ENCODE data around the gene ABRAXAS1. TPM values are rescaled to one million over a fixed set of nuclear protein-coding genes. Genes with fewer than 3 reads are reported as not detected.

Gene ABRAXAS1
- total and polyA plus RNA-seq, 2 experiments from 2014 or later: 3.9 to 18.0 TPM

DNA sequence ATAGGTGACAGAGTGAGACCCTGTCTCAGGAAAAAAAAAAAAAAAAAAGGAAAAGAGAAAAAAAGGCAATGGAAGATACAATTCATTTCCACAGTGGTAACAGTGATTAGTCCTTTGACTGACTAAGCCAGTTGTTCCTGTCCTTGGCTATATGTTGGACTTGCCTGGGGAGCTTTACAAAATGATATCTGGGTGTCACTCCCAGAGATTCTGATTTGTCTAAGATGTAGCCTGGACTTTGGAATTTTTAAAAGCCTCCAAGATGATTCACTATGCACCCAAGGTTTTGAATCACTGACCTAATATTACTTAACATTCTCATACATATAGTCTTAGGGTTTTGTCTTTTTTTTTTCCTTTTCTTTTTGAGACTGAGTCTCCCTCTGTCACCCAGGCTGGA, 46.2 kb downstream of the ABRAXAS1 start:
- no peaks in the 10 kb centered on the region for H3K9me3 ChIP-seq (ENCODE audit: low read depth)
- no peak for DNase-seq (ENCODE audit: low spot score)
- H3K4me3 ChIP-seq: no peak overlapping the region
- H3K4me2 ChIP-seq: no peak overlapping the region
- H3K27me3 ChIP-seq: no peaks in the 10 kb centered on the region
- H3K27ac ChIP-seq: no peak overlapping the region
- H3K4me1 ChIP-seq (ENCODE audit: insufficient read depth): no peaks in the 10 kb centered on the region
- no peaks in the 10 kb centered on the region for H4K20me1 ChIP-seq (ENCODE audit: insufficient read depth, poor library complexity, severe bottlenecking)
- no peak overlapping the region for H2AFZ ChIP-seq
- no peaks in the 10 kb centered on the region for H3K9me2 ChIP-seq (replicated peaks; ENCODE audit: insufficient read depth)
- H3K36me3 ChIP-seq (replicated peaks; ENCODE audit: insufficient read depth, low read depth): no peaks in the 10 kb centered on the region
- H3K79me2 ChIP-seq: no peaks in the 10 kb centered on the region
- TF ChIP-seq EZH2phosphoT487 (IDR thresholded peaks at IDR 0.05; ENCODE audit: low read depth, severe bottlenecking, unreplicated experiment) (no peak), CTCF (IDR thresholded peaks at IDR 0.05; ENCODE audit: poor library complexity) (no peak), EZH2 (IDR thresholded peaks at IDR 0.05; ENCODE audit: borderline replicate concordance) (no peak)

DNA sequence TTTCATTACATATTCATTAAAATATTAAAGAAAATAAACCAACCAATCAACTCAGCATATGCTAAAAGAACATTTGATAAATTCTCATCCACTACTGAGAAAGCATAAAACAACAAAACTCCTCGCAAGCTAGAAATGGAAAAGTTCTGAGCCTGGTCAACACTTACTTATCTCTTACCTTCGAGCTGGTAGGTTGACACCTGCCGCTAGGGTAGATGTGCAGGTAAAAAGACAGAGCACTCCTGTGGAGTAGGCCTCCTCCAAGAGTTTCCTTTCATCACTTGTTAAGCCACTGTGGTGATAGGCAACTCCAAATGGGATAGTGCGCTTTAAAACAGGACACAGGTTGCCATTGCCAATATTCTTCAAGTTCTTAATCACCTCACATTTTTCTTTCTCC, 48.2 kb downstream of the ABRAXAS1 start:
- Histone ChIP-seq H3K27ac (no peak overlapping the region), H3K27me3 (no peaks in the 10 kb centered on the region), H3K4me1 (ENCODE audit: insufficient read depth) (no peaks in the 10 kb centered on the region), H3K4me2 (no peak overlapping the region), H2AFZ (no peak overlapping the region), H3K9me2 (replicated peaks; ENCODE audit: insufficient read depth) (no peaks in the 10 kb centered on the region), H4K20me1 (ENCODE audit: insufficient read depth, poor library complexity, severe bottlenecking) (no peaks in the 10 kb centered on the region), H3K36me3 (replicated peaks; ENCODE audit: insufficient read depth, low read depth) (no peaks in the 10 kb centered on the region), H3K79me2 (no peaks in the 10 kb centered on the region), H3K9me3 (ENCODE audit: low read depth) (no peaks in the 10 kb centered on the region), H3K4me3 (no peak overlapping the region)
- no peak for TF ChIP-seq CTCF (IDR thresholded peaks at IDR 0.05; ENCODE audit: poor library complexity)
- TF ChIP-seq EZH2 (IDR thresholded peaks at IDR 0.05; ENCODE audit: borderline replicate concordance): no peak
- TF ChIP-seq EZH2phosphoT487 (IDR thresholded peaks at IDR 0.05; ENCODE audit: low read depth, severe bottlenecking, unreplicated experiment): no peak
- WGBS (ENCODE audit: low lambda C conversion rate, missing lambda C conversion rate): 91% methylated on average over 4 of the region's 4 CpGs
- DNase-seq (ENCODE audit: low spot score): no peak

DNA sequence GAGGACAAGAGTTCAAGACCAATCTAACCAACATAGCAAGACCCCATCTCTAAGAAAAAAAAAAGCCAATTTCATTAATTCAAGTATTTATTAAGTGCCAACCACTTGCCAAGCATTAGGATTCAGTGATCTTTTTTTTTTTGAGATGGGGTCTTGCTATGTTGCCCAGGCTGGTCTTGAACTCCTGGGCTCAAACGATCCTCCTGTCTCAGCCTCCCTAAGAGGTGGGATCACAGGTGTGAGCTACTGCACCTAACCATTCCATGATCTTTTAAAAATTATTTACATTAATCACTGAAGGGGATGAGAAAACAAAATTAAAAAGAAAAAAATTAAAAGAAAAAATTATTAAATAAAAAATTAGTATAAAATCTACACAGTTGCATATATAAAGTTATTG, 53.7 kb downstream of the ABRAXAS1 start:
- Histone ChIP-seq H2AFZ (no peak overlapping the region), H3K4me1 (ENCODE audit: insufficient read depth) (no peaks in the 10 kb centered on the region), H3K36me3 (replicated peaks; ENCODE audit: insufficient read depth, low read depth) (no peaks in the 10 kb centered on the region), H3K9me2 (replicated peaks; ENCODE audit: insufficient read depth) (no peaks in the 10 kb centered on the region), H3K9me3 (ENCODE audit: low read depth) (no peaks in the 10 kb centered on the region), H3K4me3 (no peak overlapping the region), H3K4me2 (no peak overlapping the region), H3K27me3 (no peaks in the 10 kb centered on the region), H3K79me2 (no peaks in the 10 kb centered on the region), H4K20me1 (ENCODE audit: insufficient read depth, poor library complexity, severe bottlenecking) (no peaks in the 10 kb centered on the region), H3K27ac (no peak overlapping the region)
- TF ChIP-seq EZH2 (IDR thresholded peaks at IDR 0.05; ENCODE audit: borderline replicate concordance) (no peak), EZH2phosphoT487 (IDR thresholded peaks at IDR 0.05; ENCODE audit: low read depth, severe bottlenecking, unreplicated experiment) (no peak), CTCF (IDR thresholded peaks at IDR 0.05; ENCODE audit: poor library complexity) (no peak)
- WGBS (ENCODE audit: low lambda C conversion rate, missing lambda C conversion rate): 100% methylated on average over 1 of the region's 1 CpG
- DNase-seq (ENCODE audit: low spot score): no peak

- no peaks in the 10 kb centered on the region for H3K27me3 ChIP-seq
- no peak overlapping the region for H2AFZ ChIP-seq
- DNase-seq (ENCODE audit: low spot score): no peak
- no peaks in the 10 kb centered on the region for H3K9me3 ChIP-seq (ENCODE audit: low read depth)
- H4K20me1 ChIP-seq (ENCODE audit: insufficient read depth, poor library complexity, severe bottlenecking): no peaks in the 10 kb centered on the region
- H3K4me1 ChIP-seq (ENCODE audit: insufficient read depth): peaks cover 4% of the 10 kb centered on the region
- H3K79me2 ChIP-seq: no peaks in the 10 kb centered on the region
- no peak for TF ChIP-seq EZH2phosphoT487 (IDR thresholded peaks at IDR 0.05; ENCODE audit: low read depth, severe bottlenecking, unreplicated experiment)
- no peak for TF ChIP-seq CTCF (IDR thresholded peaks at IDR 0.05; ENCODE audit: poor library complexity)
- no peak for TF ChIP-seq EZH2 (IDR thresholded peaks at IDR 0.05; ENCODE audit: borderline replicate concordance)
- no peaks in the 10 kb centered on the region for H3K36me3 ChIP-seq (replicated peaks; ENCODE audit: insufficient read depth, low read depth)
- peak overlapping the region; percentile 41 for H3K27ac ChIP-seq
- H3K4me3 ChIP-seq: no peak overlapping the region
- no peaks in the 10 kb centered on the region for H3K9me2 ChIP-seq (replicated peaks; ENCODE audit: insufficient read depth)
- no peak overlapping the region for H3K4me2 ChIP-seq
Observed at GRCh38 chr4:83418211-83418610, 66.7 kb downstream of the ABRAXAS1 start.
